ENCODE measurements around the gene NAA10.

DNA sequence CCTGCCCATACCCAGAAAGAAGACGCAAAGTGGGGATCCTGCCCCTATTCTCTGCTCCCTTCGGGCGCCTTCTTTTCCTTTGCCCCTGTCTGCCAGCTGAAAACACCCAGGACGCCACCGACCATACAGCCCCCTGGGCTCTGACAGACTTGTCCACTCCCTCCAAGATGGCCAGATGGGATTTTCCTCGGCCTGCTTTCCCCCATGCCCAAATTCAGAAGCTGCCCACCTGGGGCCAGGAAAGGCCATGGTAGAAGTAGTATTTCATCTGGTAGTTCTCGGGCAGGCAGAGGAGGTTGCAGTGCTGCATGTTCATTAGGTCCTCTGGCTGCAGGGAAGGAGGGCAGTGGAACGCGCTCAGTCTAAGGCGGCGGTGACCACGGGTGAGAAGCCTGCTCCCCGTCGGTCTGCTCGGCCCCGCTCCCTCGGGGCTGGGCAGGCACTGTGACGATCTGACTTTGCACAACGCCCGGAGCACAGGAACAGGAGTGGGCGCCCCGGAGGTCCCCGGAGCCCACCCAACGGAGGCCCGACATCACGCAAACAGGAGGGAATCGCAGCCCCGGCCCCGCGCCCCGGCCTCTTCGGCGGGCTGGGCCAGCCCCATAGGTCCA lies 582 bp downstream of the NAA10 start:
- TF ChIP-seq, protein P1, sequence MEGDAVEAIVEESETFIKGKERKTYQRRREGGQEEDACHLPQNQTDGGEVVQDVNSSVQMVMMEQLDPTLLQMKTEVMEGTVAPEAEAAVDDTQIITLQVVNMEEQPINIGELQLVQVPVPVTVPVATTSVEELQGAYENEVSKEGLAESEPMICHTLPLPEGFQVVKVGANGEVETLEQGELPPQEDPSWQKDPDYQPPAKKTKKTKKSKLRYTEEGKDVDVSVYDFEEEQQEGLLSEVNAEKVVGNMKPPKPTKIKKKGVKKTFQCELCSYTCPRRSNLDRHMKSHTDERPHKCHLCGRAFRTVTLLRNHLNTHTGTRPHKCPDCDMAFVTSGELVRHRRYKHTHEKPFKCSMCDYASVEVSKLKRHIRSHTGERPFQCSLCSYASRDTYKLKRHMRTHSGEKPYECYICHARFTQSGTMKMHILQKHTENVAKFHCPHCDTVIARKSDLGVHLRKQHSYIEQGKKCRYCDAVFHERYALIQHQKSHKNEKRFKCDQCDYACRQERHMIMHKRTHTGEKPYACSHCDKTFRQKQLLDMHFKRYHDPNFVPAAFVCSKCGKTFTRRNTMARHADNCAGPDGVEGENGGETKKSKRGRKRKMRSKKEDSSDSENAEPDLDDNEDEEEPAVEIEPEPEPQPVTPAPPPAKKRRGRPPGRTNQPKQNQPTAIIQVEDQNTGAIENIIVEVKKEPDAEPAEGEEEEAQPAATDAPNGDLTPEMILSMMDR (IDR thresholded peaks at IDR 0.05): no peak
- TF ChIP-seq POLR2A (IDR thresholded peaks at IDR 0.05): no peak
